GM19025 (cell line): ENCODE results near the gene POFUT1.
"Not testable (repeated sequence)": the region's sequence is repeated elsewhere in the genome, so short reads cannot be mapped to it uniquely, and the experiment has no call there.

ENCODE experiments used
- ATAC-seq: cut with Tn5 transposase; IDR thresholded peaks from one replicate; pipeline ENCODE4 v1.9.1; 2021; ENCODE audit warnings: mild to moderate bottlenecking, low read depth, moderate library complexity; ENCODE audit not compliant: unreplicated experiment

Gene POFUT1

DNA sequence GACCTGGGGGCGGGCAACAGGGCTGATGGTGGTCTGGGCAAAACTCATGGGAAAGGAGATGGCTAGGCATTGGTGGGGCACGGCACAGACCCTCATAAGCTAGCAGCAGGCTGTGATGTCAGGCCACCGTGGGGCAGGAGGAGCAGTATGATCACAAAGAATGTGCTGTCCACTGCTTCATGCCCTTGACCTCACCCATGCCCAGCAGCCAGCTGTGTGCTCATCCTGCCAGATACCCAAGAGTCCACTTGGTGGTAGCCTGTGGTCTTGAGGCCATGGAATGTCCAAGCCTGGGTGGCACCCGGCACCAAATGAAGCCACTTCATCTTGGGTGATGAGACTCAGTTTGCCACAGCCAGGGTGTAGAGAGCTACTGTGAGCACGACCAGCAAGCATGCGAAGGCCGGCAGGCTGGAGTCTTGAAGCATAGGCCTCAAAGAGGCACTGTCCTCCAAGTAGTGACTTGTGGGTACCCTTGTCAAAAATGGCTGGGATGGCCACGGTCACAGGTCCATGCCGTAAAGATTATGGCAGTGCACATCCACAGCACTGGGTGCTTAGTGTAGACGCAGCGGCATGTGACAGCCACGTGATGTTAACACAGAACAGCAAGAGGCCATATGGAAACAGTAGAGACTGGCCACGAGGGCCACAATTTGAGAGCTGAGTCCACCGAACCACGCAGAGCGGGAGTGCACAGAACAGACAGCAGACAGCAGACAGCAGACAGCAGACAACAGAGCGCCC, 19.1 kb upstream of the POFUT1 start:
- ATAC-seq = no peak

DNA sequence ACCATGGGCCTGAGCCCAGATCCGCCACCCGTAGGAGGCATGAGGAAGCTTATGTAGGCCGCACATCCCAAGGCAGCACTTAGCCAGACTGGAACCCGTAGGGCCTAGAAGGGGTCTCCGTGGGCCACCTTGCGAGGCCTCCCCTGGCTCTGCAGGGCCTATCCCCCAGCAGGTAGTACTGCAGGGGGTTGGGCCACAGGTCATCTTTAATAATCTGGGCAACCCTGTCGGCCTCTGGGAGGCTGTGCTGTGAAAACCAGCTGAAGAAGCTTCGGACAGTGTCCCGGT, 18.6 kb upstream of the POFUT1 start:
- ATAC-seq = no peak

DNA sequence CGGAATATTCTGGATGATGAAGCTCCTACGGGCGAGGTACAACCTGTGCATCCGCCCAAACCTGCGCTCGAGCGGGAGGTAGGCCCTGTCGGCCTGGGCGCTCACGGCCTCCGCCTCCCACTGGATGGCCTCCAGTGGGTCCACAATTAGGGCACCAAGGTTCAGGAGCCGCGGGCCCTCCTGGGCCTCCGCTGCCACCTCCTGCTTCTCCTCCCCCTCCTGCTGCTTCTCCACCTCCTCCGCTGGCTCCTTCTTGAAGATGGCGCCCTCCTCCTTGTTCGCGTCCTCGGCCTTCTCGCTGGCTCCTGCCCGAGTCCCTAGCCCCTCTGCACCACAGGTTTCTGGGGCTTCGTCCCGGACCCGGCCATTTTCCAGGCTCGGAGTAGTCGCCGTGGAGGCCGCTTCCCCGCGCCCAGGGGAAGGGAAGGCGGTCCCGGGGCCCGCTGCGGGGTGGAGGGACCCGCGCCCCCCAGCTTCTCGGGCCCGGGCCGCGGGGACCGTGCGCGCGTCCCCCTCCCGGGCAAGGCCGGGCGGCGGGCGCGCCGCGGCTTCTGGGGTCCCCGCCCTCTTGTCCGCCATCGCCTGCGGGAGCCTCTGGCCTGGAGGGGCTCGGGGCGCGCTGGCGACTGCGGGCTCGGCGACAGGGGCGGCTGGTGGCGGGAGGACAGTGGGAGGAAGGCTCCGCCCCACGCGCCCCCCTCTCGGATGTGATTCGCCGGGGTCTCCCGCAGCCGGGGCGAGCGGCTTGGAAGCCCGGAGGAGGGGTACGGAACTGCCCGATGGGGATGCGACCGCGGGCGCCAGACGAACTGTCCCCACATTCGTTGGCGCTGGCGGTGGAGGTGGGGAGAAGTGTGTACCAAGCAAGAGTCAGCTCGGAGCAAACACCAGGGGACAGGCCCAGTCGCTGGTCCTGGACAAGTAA, 17.7 kb upstream of the POFUT1 start:
- ATAC-seq = no peak

DNA sequence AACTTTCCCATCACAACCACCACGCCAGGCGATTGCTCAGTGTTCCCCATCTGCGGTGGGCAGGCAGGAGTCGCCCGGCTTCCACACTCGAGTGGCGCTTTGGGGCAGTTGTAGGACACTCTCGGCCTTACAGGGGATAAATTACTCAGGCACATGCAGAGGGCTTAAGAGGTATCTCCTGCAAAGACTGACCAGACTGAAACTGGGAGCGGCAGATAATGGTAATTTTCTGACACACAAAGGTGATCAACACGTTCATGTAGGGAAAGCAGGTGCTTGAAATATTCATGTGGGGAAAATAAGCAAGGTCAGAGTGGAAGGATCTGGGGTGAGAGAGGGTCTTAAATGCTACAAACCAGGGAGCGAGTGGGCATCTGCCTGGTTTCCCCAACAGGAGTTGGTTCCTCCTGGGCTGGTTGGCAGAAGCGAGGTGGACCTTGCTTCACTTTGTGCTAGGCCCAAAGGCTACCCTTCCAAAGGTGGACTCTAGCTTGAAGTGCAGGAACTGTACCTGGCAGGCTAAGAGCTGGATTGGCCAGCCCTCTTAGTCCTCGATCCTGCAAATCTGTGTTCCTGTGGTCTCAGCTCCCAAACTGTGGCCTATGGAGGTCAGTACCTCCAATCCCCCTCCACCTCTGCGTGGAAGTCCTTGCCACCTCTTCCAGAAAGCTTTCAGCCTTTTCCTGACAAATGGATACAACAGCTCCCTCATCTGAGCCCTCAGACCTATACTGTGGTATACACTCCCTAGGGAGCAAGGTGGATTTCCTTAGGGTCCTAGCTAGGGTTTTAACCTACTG, 16.9 kb upstream of the POFUT1 start:
- ATAC-seq = no peak

DNA sequence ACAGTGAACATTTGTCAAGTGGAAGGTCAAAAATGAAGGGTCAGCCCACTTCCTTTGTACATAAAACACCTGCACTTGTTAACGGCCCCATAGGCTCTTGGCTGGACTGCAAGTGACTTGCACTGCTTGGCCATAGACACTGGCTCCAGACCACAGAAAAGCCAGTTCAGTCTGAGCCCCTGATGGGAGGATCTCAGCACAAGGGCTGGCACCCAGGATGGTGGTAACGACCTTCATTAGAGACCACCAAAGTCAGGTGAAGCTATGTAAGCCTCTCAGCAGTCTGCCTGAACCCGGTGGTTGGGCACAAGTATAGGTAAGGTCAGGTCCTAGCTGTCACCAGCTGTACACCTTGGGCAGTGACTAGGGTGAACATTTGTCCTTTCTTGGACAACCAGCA, 16.3 kb upstream of the POFUT1 start:
- no peak for ATAC-seq

DNA sequence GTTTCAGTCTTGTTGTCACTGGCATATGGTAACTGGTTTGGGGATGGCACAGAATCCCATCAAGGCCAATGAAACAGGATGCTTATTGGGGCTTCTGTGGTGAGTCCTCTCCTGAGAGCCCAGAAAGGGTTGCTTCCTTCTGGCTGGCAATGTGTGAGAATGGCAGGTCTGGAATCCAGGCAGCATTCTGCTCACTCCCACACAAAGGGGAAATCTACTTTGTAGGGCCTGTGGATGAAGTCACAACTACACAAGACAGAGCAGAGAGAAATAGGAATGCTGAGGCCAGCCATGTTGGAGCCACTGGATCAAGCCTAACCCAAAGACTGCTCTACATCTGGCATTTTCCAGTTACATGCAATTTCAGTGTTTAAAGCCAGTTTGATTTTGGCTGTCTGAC, 15.8 kb upstream of the POFUT1 start:
- ATAC-seq = no peak

DNA sequence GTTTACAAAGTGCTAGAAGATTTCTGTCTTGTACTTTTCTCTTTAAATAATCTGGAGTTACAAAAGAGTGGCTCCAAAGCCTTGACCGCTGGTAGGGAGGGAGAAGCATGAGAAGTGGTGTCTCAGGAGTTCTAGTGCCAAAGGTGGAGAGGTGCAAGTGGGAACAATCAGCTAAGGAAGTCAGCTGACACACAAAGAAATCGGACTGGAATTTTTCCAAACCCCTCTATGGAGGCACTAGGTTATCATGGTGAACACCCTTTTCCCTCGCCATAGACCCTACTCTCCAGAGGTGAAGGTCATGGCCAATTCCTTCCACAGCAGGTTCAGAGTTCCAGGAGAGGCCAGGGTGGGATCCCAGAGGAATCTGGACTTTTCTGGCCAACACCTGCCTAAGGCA, 15.0 kb upstream of the POFUT1 start:
- ATAC-seq = no peak

DNA sequence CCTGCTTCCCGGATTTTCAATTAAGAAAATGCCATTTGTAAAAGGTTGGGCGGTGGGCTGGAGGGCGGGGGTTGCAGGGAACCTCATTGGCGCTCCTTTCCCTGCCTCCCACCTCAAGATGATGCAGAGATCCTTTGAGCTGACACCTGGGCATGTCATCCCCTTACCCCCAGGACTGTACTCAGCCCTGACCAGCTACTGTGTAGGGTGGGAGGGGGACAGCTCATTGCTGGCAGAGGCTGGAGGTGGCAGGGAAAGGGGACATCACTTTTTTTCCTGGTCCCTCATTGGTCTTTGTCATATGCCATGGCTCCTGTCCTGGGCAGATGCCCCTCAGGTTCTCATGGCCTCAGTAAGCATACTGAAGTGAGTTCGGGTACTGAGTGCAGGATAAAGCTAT, 14.3 kb upstream of the POFUT1 start:
- not testable (repeated sequence) for ATAC-seq

DNA sequence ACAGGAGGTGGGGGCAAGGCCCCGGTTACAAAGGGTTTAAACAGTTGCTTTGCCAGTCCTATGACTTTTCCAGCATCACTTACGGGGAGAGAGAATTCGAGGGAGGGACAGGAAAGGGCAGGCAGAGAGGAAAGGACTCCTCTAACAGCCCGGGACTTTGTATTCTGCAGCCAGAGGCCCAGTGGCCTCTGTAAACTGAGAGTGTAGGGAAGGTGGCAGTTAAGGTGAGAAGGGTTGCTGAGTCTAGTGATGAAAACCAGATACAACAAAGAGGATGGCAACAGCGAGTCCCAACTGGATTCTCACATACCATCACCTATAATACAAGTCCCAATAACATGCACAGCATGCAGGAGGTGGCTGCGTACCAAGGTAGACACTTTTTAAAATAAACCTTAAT, 13.7 kb upstream of the POFUT1 start:
- no peak for ATAC-seq

DNA sequence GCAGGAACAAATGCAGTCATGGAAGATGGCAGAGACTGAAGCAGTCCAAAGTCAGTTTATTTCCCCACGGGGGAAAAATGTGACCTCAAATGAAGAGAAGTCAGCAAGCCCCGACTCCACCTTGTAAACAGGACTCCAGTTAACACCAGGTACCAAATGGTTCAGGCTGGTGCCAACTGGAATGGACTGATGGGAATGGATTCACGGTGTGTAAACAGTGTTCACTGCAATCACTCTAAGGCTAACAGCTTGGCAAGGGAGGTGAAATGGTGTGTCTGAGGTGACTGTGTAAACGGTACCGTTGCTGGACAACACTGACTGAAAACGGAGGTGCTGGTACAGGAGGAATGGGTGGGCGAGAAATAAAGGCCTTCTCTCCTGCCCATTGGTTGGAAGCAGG, 12.1 kb upstream of the POFUT1 start:
- ATAC-seq = no peak

DNA sequence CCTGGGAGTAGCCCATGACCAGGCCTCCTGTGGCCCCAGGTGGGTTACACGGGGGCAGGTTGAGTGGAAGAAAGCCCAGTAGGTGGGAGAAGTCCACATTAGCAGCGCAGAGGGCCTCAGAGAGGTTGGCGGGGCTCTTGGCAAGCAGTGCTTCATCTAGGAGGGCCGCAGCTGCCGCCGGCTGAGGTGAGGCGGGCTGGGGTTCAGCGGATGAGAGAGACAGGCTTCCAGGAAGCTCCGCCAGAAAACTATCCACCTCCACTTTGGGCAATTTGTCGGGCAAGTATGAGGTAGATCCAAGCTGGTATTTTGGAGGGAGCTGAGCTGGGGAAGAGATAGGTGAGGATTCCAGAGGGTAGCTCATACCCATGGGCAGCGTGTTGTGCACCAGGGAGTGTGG, 11.1 kb upstream of the POFUT1 start:
- not testable (repeated sequence) for ATAC-seq

DNA sequence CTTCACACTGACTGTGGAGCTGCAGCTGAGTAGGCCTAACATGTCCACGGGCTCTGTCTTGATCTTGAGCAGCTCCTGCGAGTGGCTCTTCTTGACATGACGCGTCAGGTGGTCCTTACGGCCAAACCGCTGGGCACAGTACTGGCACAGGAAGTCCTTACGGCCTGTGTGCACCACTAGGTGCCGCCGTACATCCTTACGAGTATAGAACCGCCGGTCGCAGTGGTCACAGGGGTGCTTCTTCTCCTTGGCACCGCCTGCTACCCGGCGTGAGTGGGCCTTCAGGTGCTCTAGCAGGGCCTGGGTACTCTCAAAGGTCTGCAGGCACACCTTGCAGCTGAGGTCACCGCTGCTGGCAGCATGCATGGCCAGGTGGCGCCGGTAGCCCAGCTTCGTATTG, 10.5 kb upstream of the POFUT1 start:
- ATAC-seq = not testable (repeated sequence)

DNA sequence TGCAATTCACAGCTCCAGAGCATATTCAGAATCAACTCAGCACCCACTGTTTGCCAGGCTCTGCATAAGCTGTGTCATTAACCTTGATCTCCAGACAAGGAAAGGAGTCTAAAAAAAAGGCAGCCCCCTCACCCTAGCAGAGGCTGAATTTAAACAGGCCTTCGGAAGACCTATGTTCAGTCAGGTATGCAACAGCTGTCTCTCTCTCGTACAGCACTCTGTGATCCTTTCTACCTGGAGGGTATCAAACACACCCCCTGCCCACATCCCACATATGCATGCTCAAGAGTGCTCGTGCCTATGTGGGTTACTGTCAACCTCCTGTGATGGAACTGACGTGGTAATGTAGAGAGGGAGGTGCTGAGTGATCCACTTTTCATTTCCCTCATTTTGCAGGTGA, 8.7 kb upstream of the POFUT1 start:
- no peak for ATAC-seq

DNA sequence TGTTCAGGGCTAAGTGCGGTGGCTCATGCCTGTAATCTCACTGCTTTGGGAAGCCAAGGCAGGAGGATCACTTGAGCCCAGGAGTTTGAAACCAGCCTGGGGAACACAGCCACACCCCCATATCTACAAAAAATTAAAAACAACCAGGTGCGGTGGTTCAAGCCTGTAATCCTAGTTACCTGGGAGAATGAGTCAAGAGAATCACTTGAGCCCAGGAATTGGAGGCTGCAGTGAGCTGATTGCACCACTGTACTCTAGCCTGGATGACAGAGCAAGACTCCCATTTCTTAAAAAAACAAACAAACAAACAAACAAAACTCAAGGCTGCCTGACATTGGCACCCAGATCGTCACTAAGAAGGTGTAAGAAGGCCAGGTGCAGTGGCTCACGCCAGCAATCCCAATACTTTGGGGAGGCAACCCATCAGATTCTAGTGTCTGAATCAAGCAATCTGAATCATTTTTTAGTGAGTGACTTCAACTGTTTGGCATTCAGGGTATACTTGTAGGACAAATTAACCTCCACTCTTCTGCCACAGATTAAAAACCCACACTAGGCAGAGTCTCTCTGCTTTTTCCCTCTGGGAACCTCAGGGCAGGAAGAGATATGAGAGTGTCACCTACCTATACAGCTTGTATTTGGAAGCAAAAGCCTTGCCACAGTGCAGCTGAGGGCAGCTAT, 6.2 kb upstream of the POFUT1 start:
- ATAC-seq = no peak

DNA sequence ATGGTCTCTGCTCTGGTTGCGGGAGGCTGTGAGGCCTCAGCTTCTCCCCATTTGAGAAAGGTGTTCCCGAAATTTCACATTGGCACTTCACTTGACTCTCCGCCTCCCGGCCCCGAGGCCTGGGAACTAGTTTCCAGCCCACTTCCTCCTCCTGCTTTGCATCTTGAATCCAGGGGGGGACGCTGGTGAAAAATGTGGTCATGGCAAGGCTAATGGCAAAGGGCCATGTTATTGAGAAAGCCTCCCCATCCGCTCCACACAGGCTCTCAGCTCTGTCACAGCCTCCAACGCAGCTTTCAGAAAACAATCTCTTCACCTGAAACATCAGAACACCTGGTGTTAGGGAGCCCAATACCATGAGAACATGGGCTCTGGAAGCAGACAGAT, 5.7 kb upstream of the POFUT1 start:
- no peak for ATAC-seq

DNA sequence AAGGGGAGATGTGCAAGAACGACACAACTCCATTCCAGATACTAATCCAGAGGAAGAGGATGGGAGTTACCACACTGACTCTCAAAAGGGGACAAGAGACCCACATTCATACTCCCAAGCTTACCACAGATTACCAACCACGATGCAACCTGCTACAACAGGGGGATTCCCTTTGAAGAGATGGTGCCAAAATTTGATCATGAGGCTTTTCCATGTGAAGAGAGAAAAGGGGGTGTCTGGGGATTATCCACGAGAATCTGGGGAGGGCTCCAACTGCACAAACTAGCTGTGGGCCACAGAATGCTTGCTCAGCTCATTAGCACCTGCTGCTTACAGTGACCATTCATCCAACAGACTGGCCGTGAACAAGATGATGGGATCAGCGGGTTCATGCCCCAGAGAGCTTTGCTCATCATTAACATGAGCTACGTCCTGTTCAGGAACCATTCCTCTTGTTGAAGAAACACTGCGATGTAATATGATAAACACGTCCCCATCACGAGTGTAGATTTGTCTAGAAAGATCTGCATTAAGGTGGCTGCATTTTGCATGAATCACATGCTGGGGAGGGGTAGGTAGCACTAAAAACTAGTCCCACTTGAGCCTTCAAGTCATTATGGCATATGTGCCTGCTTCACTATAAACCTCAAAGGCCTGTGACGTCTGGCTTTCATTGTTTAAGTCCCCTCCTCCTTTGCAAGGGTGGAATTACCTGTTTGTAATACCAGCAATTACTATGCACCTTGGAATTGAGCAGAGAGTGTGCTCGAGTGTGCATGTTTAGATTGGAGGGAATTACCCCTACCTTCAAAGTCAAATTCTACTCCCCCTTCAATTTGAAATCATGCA, 4.1 kb upstream of the POFUT1 start:
- ATAC-seq = no peak

DNA sequence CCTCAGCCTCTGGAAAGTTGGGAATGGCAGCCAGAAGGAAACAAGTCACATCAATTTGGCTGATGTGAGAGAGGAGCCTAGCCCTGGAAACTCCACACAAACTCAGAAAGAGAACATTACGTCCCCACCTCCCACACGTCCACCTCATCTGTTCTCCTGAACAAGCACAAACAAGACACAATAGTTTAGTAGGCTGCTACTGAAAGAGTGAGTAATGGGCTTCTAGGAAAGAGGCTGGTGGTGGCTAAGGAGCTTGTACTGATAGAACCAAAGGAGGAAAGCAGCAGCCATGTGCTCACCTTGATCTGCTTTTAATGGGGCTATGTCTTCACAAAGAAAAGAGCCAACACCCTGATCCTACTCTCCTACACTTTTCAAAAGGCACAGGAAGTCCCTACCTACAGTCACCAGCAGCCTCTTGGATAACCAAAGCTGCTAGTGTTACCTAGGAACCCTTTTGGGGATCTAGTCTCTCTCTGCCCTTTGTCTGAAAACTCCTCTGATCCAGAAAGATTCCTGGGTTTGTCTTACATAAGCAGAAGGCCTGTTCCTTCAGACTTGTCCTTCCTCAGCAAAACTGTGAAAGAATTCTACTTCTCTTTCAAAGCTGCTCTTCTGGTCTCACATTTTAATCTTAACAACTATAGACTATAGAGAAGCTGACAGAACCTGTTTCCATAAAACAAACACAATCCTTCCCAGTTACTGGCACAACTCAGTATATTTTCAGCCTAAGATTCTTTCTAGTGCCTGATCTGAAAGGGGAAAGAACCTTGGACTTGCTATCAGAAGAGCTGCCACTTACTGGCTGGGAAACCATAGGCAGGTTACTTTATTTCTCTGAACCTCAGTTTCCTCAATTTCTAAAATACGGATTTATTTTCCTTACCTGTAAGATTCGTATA, 3.2 kb upstream of the POFUT1 start:
- no peak for ATAC-seq

DNA sequence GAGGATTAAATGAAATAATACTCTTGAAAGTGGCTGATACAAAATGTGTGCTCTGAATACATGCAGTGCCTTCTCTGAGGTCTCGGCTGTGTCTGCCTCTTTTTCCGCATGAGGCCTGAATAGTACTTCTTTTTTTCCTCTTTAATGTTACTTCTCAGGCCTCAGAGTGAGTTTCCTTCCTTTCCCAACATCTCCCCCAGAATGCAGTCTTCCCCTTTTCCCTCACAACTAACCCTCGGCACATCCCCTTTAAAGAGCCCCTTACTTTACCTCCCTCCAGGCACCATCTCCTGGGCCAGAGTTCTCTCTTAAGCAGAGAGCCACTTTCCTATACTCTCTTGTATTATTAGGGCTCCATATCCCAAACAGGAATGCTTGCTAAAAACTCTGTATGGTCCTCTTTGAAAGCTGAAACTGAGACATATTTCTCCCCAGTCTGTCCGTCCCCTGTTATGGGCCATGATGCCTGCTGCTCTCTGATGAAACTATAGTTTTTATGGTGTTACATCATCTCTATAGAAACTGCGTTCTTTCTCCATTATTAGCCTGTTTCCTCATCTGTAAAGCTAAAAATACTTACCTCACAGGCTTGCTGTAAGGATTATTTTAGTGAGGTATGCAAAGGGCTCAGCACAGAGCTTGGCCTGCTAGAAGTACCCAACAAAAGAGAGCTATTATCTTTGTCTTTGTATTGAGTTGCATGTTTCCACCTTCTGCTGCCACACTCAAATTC, 2.4 kb upstream of the POFUT1 start:
- no peak for ATAC-seq
